ENCODE results near the gene CAMTA1.

Gene CAMTA1

DNA sequence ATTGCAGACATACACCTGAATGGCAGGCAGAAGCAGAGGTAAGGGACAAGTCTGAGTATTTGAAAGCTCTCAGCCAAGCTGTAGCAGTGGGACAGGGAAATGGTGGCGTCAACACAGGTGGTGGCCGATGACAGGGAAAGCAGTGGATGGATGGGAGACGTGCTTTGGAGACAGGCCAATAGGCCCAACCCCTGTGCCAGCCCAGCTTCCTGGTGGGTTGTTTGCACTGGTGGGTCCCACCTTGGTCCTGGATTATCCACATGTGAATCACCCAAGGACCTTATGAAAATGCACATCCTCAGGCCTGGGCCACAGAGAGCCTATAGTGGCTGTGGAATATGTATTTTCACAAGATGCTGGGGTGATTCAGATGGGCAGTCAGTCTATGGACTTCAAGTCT lies 782.1 kb downstream of the CAMTA1 start:
- DNase-seq (ENCODE audit: low read depth), result no peak
- TF ChIP-seq, protein P1, sequence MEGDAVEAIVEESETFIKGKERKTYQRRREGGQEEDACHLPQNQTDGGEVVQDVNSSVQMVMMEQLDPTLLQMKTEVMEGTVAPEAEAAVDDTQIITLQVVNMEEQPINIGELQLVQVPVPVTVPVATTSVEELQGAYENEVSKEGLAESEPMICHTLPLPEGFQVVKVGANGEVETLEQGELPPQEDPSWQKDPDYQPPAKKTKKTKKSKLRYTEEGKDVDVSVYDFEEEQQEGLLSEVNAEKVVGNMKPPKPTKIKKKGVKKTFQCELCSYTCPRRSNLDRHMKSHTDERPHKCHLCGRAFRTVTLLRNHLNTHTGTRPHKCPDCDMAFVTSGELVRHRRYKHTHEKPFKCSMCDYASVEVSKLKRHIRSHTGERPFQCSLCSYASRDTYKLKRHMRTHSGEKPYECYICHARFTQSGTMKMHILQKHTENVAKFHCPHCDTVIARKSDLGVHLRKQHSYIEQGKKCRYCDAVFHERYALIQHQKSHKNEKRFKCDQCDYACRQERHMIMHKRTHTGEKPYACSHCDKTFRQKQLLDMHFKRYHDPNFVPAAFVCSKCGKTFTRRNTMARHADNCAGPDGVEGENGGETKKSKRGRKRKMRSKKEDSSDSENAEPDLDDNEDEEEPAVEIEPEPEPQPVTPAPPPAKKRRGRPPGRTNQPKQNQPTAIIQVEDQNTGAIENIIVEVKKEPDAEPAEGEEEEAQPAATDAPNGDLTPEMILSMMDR (IDR thresholded peaks at IDR 0.05; ENCODE audit: low read depth, low read length, missing control alignments), result no peak
- no peak overlapping the region for H3K4me3 ChIP-seq (ENCODE audit: low read depth, low read length)

DNA sequence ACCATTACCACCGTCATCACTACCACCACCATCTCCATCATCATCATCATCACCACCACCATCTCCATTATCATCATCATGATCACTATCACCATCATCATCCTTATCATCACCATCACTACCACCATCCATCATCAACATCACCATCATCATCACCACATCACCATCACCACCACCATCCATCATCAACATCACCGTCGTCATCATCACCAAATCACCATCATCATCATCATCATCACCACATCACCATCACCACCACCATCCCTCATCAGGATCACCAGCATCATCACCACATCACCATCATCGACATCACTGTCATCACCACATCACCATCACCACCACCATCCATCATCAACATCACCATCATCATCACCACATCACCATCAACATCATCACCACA lies 782.8 kb downstream of the CAMTA1 start:
- DNase-seq (ENCODE audit: low read depth), result no peak
- H3K4me3 ChIP-seq (ENCODE audit: low read depth, low read length), result no peak overlapping the region
- TF ChIP-seq, protein P1 (IDR thresholded peaks at IDR 0.05; ENCODE audit: low read depth, low read length, missing control alignments), result no peak

DNA sequence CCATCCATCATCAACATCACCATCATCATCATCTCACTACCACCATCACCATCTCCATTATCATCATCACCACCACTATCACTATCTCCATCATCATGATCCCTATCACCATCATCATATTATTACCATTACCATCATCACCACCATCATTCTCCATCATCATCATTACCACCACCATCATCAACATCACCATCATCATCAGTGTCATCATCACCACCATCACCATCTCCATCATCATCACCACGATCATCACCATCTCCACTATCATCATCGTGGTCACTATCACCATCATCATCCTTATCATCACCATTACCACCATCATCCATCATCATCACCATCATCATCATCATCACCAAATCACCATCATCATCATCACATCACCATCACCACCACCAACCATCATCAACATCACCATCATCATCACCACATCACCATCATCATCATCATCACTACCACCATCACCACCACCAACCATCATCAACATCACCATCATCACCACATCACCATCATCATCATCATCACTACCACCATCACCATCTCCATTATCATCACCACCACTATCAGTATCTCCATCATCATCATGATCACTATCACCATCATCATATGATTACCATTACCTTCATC lies 783.8 kb downstream of the CAMTA1 start:
- no peak for DNase-seq (ENCODE audit: low read depth)

DNA sequence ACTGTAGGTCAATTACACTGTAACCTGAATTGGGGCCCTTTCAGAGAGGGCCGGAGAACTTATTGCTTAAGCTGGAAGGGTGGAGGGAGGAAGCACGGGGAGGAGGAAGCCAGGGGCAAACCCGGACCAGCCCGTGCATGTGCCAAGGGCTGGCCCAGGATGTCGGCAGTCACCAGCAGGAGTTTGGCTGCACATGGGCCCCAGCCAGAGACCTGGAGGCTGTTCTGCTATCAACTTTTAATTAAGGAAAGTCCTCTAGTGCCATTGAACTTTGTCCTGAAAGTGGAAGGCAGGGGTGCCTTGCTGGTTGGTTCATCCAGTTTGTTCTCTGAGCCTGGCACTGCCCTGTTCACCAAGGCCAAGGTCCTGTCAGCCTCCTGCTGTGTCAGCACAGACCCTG lies 785.1 kb downstream of the CAMTA1 start:
- no peak overlapping the region for H3K4me3 ChIP-seq (ENCODE audit: low read depth, low read length)
- TF ChIP-seq, protein P1 (IDR thresholded peaks at IDR 0.05; ENCODE audit: low read depth, low read length, missing control alignments), result no peak
- no peak for DNase-seq (ENCODE audit: low read depth)

More for the DNA sequence above, 783.8 kb downstream of the CAMTA1 start:
- H3K4me3 ChIP-seq (ENCODE audit: low read depth, low read length), result no peak overlapping the region
- TF ChIP-seq, protein P1 (IDR thresholded peaks at IDR 0.05; ENCODE audit: low read depth, low read length, missing control alignments), result no peak

DNA sequence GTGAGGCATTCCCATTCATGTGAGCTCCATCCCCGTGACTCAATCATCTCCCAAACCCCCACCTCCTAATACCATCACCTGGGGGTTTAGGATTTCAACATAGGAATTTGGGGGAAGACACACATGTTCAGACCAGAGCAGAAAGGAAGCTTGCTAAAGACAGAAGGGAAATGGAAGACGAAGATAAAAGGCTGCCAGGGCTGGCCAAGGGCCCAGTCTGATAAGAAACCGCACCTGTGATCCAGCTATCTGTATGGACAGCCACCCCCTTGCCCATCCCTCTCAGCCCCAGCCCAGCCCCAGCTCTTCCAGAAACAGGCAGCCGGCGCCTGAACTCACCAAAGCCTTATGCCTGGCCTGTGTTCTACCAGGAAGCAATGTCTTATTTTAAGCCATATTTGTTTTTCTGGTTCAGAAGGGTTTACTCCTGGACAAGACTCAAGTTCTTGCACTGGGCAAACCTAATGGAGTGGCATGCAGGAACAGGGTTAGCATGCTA lies 787.4 kb downstream of the CAMTA1 start:
- TF ChIP-seq, protein P1 (IDR thresholded peaks at IDR 0.05; ENCODE audit: low read depth, low read length, missing control alignments), result no peak
- DNase-seq (ENCODE audit: low read depth), result no peak

DNA sequence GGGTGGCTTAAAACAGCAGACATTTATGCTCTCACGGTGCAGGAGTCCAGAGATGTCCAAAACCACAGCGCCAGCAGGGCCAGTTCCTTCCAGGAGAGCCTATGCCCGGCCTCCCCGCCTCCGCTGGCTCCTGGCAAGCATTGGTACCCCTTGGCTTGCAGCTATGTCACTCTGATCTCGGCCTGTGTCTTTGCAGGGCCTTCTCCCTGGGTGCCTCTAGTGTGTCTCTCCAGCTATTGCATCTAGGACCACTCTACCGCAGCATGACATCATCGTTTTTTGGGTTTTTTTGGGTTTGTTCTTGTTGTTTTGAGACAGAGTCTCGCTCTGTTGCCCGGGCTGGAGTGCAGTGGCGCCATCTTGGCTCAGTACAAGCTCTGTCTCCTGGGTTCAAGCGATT lies 788.2 kb downstream of the CAMTA1 start:
- no peak overlapping the region for H3K4me3 ChIP-seq (ENCODE audit: low read depth, low read length)
- no peak for DNase-seq (ENCODE audit: low read depth)
- TF ChIP-seq, protein P1 (IDR thresholded peaks at IDR 0.05; ENCODE audit: low read depth, low read length, missing control alignments), result no peak

More for the DNA sequence above, 787.4 kb downstream of the CAMTA1 start:
- no peak overlapping the region for H3K4me3 ChIP-seq (ENCODE audit: low read depth, low read length)

Measured in GM12864 (cell line).